HFFc6 (cell line): ENCODE results near the gene PTGES3. TPM values are rescaled to one million over a fixed set of nuclear protein-coding genes. Genes with fewer than 3 reads are reported as not detected.
A peak's percentile ranks its signal among the peaks of the same experiment; 100 is the strongest.

Source experiments
- DNase-seq: peaks from one replicate; pipeline ENCODE4 v3.0.0-alpha.2; 2018
- H3K27ac Mint-ChIP-seq: 2 replicates; pipeline ENCODE4 v1.8.0; 2020; ENCODE audit warnings: mild to moderate bottlenecking, mixed read lengths
- H3K27me3 Mint-ChIP-seq: 2 replicates; pipeline ENCODE4 v1.8.0; 2021; ENCODE audit warnings: mild to moderate bottlenecking, moderate library complexity, mixed read lengths; ENCODE audit not compliant: insufficient read depth
- H3K36me3 Mint-ChIP-seq: 2 replicates; pipeline ENCODE4 v1.8.0; 2021; ENCODE audit warnings: low read depth, mixed read lengths
- H3K4me1 Mint-ChIP-seq: 2 replicates; pipeline ENCODE4 v1.8.0; 2020; ENCODE audit warnings: low read depth, mixed read lengths
- H3K4me3 Mint-ChIP-seq: 2 replicates; pipeline ENCODE4 v1.8.0; 2020; ENCODE audit warnings: mild to moderate bottlenecking, moderate library complexity, mixed read lengths
- H3K9me3 Mint-ChIP-seq: 2 replicates; pipeline ENCODE4 v1.8.0; 2020; ENCODE audit warnings: mild to moderate bottlenecking, mixed read lengths
- total RNA-seq, 6 experiments: library from RNA; stranded (reverse); fragmentation: NEBNext Ultra II Directional; extraction: Animal tissue kit (Norgen Biotek cat#: 25700); gene quantifications; 2 replicates in 1 of 6; 3 replicates in 5 of 6; pipeline ENCODE4 v1.2.3, GENCODE V29; 2021
- TF ChIP-seq, protein P1 (sequence below): fragments of 200-600 bp; sonication (generic); IDR thresholded peaks from 2 replicates; pipeline ENCODE4 v1.5.0; 2021; ENCODE audit warnings: antibody characterized with exemption, mild to moderate bottlenecking

PTGES3 gene
- total RNA-seq, 6 experiments from 2014 or later = 177 to 229 (median 216) TPM

DNA sequence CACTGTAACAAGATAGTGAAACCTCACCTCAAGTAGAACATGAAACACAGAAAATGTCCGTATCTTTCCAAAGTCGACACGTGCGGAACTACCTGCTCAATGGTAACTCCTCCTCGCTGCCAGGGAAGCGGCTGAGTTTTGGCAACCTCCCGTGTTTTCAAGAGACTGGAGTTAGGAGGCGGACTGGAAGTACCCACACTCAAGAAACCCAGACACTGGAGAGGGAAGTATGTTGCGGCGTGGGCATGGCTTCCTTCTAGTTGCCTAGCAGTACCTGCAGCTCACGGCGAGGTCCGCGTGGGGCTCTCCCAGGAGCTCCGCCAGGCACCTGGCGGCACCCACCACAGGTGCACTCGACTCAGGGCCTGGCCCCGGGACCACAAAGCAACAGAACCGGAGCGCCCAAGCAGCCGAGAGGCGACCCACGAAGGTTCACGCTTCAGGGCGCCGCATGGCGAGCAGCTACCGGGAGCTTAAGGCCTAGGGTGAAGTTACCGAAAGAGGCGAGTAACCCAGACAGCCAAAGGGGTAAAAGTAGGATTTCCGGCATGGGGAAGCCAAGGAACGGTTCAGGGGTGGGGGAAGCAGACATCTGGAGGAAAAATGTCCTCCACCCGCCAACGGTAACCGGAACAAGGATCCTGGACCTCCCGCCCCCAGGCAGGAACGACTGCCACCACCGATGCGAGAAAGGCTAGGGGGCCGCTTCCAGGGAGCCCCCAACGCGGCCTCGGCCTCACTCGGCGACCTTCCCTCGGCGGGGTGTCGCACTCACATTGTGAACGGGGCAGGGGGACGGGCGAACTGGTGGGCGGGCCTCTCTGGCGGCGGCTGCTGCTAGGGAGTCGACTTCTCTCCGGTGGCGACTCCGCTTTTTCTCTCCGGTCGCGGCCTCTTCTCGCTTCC lies 608 bp downstream of the PTGES3 start:
- Mint-ChIP-seq H3K27me3 (peaks cover 9% of the 10 kb centered on the region), H3K4me3 (peak overlapping the region; percentile 100), H3K36me3 (peaks cover 32% of the 10 kb centered on the region), H3K9me3 (no peaks in the 10 kb centered on the region), H3K4me1 (peaks cover 28% of the 10 kb centered on the region), H3K27ac (peak overlapping the region; percentile 99)
- DNase-seq = no peak
- TF ChIP-seq, protein P1, sequence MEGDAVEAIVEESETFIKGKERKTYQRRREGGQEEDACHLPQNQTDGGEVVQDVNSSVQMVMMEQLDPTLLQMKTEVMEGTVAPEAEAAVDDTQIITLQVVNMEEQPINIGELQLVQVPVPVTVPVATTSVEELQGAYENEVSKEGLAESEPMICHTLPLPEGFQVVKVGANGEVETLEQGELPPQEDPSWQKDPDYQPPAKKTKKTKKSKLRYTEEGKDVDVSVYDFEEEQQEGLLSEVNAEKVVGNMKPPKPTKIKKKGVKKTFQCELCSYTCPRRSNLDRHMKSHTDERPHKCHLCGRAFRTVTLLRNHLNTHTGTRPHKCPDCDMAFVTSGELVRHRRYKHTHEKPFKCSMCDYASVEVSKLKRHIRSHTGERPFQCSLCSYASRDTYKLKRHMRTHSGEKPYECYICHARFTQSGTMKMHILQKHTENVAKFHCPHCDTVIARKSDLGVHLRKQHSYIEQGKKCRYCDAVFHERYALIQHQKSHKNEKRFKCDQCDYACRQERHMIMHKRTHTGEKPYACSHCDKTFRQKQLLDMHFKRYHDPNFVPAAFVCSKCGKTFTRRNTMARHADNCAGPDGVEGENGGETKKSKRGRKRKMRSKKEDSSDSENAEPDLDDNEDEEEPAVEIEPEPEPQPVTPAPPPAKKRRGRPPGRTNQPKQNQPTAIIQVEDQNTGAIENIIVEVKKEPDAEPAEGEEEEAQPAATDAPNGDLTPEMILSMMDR = no peak

DNA sequence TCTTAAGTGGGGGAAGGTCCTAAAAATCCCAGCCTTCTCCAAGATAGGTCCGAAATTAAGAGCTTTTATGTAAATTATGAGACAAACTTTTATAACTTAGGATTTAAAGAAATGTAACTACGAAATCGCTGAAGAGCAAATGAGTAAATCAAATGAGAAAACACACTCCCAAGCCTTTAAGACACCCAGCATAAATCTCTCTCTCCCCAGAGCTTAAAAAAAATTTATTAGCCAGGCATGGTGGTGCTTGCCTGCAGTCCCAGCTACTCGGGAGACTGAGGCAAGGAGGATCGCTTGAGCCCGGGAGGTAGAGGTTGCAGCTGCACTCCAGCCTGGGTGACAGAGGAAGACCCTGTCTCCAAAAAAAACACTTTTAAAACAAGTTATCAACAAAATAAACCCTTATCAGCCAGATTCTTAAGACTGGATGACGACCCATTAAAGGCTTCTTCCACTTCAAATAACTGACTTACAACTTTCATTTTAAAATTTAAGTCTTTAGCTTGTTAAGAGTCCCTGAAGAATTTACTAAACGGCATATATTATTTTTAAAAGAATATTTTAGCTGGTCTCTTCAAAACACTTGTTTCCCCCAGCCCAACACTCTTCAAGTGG lies 3.2 kb downstream of the PTGES3 start:
- H3K4me1 Mint-ChIP-seq = peaks cover 28% of the 10 kb centered on the region
- TF ChIP-seq, protein P1 = no peak
- peak overlapping the region; percentile 55 for H3K27ac Mint-ChIP-seq
- DNase-seq = no peak
- H3K4me3 Mint-ChIP-seq = peak overlapping the region; percentile 72
- H3K27me3 Mint-ChIP-seq = peaks cover 11% of the 10 kb centered on the region
- H3K36me3 Mint-ChIP-seq = peaks cover 41% of the 10 kb centered on the region
- H3K9me3 Mint-ChIP-seq = no peaks in the 10 kb centered on the region

DNA sequence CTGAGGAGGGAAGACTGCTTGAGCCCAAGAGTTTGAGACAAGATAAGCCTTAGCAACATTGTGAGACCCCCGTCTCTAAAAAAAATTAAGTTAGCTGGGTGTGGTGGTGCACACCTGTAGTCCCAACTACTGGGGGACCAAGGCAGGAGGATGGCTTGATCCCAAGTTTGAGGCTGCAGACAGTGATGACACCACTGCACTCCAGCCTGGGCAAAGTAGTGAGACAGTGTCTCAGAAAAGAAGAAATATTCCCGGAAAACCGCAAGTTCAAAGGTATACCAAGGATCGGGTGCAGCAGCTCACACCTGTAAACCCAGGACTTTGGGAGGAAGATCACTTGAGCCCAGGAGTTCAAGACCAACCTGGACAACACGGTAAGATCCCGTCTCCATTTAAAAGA lies 5.8 kb downstream of the PTGES3 start:
- H3K36me3 Mint-ChIP-seq = peaks cover 42% of the 10 kb centered on the region
- peaks cover 29% of the 10 kb centered on the region for H3K4me1 Mint-ChIP-seq
- no peak for DNase-seq
- TF ChIP-seq, protein P1 = no peak
- no peak overlapping the region for H3K27ac Mint-ChIP-seq
- H3K9me3 Mint-ChIP-seq = no peaks in the 10 kb centered on the region
- peaks cover 6% of the 10 kb centered on the region for H3K27me3 Mint-ChIP-seq
- H3K4me3 Mint-ChIP-seq = no peak overlapping the region

DNA sequence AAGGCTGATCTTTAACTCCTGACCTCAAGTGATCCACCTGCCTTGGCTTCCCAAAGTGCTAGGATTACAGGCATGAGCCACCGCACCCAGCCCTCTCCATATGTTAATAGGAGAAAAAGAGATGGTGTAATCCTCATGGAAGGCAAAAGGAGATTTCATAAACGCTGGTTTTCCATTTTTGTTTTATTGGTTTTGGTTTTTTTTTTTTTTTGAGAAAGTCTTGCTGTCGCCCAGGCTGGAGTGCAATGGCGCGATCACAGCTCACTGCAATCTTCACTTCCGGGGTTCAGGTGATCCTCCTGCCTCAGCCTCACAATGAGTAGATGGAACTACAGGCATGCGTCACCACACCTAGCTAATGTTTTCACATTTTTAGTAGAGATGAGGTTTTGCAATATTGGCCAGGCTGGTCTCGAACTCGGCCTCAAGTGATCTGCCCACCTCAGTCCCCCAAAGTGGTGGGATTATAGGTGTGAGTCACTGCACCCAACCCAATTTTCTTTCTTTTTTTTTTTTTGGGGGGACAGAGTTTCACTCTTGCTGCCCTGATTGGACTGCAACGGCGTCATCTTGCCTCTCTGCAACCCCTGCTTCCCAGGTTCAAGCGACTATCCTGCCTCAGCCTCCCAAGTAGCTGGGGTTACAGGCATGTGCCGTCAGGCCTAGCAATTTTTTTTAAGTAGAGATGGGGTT lies 8.1 kb downstream of the PTGES3 start:
- DNase-seq = no peak
- TF ChIP-seq, protein P1 = no peak
- no peaks in the 10 kb centered on the region for H3K9me3 Mint-ChIP-seq
- H3K27me3 Mint-ChIP-seq = peaks cover 2% of the 10 kb centered on the region
- H3K4me3 Mint-ChIP-seq = no peak overlapping the region
- H3K4me1 Mint-ChIP-seq = peaks cover 22% of the 10 kb centered on the region
- no peak overlapping the region for H3K27ac Mint-ChIP-seq
- H3K36me3 Mint-ChIP-seq = peaks cover 30% of the 10 kb centered on the region

DNA sequence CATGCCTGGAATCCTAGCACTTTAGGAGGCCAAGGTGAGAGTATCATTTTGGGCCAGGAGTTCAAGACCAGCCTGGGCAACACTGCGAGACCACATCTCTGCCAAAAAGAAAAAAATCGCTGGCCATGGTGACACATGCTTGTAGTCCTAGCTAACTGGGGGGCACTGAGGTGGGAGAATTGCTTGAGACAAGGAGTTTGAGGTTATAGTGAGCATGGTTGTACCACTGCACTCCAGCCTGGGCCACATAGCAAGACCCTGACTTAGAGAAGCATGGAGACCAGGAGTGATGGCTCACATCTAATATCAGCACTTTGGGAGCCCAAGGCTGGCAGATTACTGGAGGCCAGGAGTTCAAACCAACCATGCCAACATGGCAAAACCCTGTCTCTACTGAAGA lies 9.2 kb downstream of the PTGES3 start:
- Mint-ChIP-seq H3K4me1 (peaks cover 14% of the 10 kb centered on the region), H3K9me3 (no peaks in the 10 kb centered on the region), H3K27me3 (peaks cover 2% of the 10 kb centered on the region), H3K4me3 (no peak overlapping the region), H3K27ac (peak overlapping the region; percentile 18; the same call in 1 of the 2 replicates), H3K36me3 (peaks cover 21% of the 10 kb centered on the region)
- TF ChIP-seq, protein P1 = no peak
- no peak for DNase-seq
